HepG2 (cell line): ENCODE measurements around the gene EEF1E1. TPM values are rescaled to one million over a fixed set of nuclear protein-coding genes. Genes with fewer than 3 reads are reported as not detected.
A peak's percentile ranks its signal among the peaks of the same experiment; 100 is the strongest.

Experiments used
- GABPB1 ChIP-seq: IDR thresholded peaks from 2 replicates; pipeline ENCODE4 v1.6.1; 2016; ENCODE audit warnings: mild to moderate bottlenecking, missing genetic modification reagents, moderate library complexity, missing compliant biosample characterization
- KDM4B ChIP-seq: sonication (generic); formaldehyde crosslinking; IDR thresholded peaks from 2 replicates; pipeline ENCODE4 v1.4.0; 2020; ENCODE audit warnings: missing genetic modification reagents
- MYC ChIP-seq: sonication (generic); formaldehyde crosslinking; IDR thresholded peaks from 2 replicates; pipeline ENCODE4 v1.9.0; 2021; ENCODE audit warnings: missing genetic modification reagents, borderline replicate concordance
- MZF1 ChIP-seq: sonication (generic); formaldehyde crosslinking; IDR thresholded peaks from 2 replicates; pipeline ENCODE4 v1.8.1; 2023; ENCODE audit warnings: mild to moderate bottlenecking, missing genetic modification reagents, borderline replicate concordance
- PHF8 ChIP-seq: sonication (generic); formaldehyde crosslinking; IDR thresholded peaks from 2 replicates; pipeline ENCODE4 v1.5.0; 2020; ENCODE audit warnings: missing genetic modification reagents
- SALL1 ChIP-seq: sonication (generic); formaldehyde crosslinking; IDR thresholded peaks from 2 replicates; pipeline ENCODE4 v1.8.0; 2022; ENCODE audit warnings: mild to moderate bottlenecking, missing genetic modification reagents
- TOE1 ChIP-seq: sonication (generic); formaldehyde crosslinking; IDR thresholded peaks from 2 replicates; pipeline ENCODE4 v1.4.0; 2020; ENCODE audit warnings: mild to moderate bottlenecking, missing genetic modification reagents
- ZNF44 ChIP-seq: sonication (generic); formaldehyde crosslinking; IDR thresholded peaks from 2 replicates; pipeline ENCODE4 v1.5.1; 2020; ENCODE audit warnings: mild to moderate bottlenecking, missing genetic modification reagents
- ZNF569 ChIP-seq: sonication (generic); formaldehyde crosslinking; IDR thresholded peaks from 2 replicates; pipeline ENCODE4 v1.5.0; 2020; ENCODE audit warnings: mild to moderate bottlenecking, missing genetic modification reagents, moderate library complexity, borderline replicate concordance
- ZNF713 ChIP-seq: sonication (generic); formaldehyde crosslinking; IDR thresholded peaks from 2 replicates; pipeline ENCODE4 v1.4.0; 2020; ENCODE audit warnings: mild to moderate bottlenecking, missing genetic modification reagents
- polyA plus RNA-seq, 8 experiments: library from polyadenylated mRNA; depleted of rRNA in 3 of 8; stranded (reverse) in 7 of 8; unstranded in 1 of 8; fragments of >200 nt; fragmentation: Illumina TruSeq in 4 of 8; extraction: Trizol in 4 of 8; gene quantifications; 2 replicates each; pipeline versions ENCODE4 v1.2.1 to v1.2.3, GENCODE V29; 2011 to 2016; ENCODE audit warnings: low read depth in 4 of 8, missing spikeins in 1 of 8, mixed read lengths in 1 of 8; ENCODE audit not compliant: insufficient read depth in 1 of 8
- total RNA-seq, 5 experiments: library from RNA; depleted of rRNA; stranded (reverse); fragments of >200 nt; fragmentation: Illumina TruSeq; extraction: Trizol; gene quantifications; 2 replicates each; pipeline ENCODE4 v1.2.3, GENCODE V29; 2016; ENCODE audit warnings: low read depth in 1 of 5
- TF ChIP-seq, protein P1 (sequence below): IDR thresholded peaks from 2 replicates; pipeline ENCODE4 v1.6.1; 2016; ENCODE audit warnings: mild to moderate bottlenecking, missing biosample characterization, missing genetic modification reagents
- TF ChIP-seq, protein P2 (sequence below): conservative IDR thresholded peaks from 2 replicates; pipeline ENCODE4 v1.6.1; 2018; ENCODE audit warnings: missing genetic modification reagents
- TF ChIP-seq, protein P3 (sequence below): sonication (generic); formaldehyde crosslinking; IDR thresholded peaks from 2 replicates; pipeline ENCODE4 v1.4.0; 2020; ENCODE audit warnings: mild to moderate bottlenecking, missing genetic modification reagents
- TF ChIP-seq, protein P4 (sequence below): sonication (generic); formaldehyde crosslinking; IDR thresholded peaks from 2 replicates; pipeline ENCODE4 v1.9.0; 2022; ENCODE audit warnings: low read depth, missing genetic modification reagents
- TF ChIP-seq, protein P5 (sequence below): sonication (generic); formaldehyde crosslinking; IDR thresholded peaks from 2 replicates; pipeline ENCODE4 v1.4.0; 2020; ENCODE audit warnings: mild to moderate bottlenecking, missing genetic modification reagents

The EEF1E1 gene
- total and polyA plus RNA-seq, 2 of the 13 experiments (the other 11 are each of a cell fraction or from before 2014, with no cell fraction given), result 128 to 188 TPM

DNA sequence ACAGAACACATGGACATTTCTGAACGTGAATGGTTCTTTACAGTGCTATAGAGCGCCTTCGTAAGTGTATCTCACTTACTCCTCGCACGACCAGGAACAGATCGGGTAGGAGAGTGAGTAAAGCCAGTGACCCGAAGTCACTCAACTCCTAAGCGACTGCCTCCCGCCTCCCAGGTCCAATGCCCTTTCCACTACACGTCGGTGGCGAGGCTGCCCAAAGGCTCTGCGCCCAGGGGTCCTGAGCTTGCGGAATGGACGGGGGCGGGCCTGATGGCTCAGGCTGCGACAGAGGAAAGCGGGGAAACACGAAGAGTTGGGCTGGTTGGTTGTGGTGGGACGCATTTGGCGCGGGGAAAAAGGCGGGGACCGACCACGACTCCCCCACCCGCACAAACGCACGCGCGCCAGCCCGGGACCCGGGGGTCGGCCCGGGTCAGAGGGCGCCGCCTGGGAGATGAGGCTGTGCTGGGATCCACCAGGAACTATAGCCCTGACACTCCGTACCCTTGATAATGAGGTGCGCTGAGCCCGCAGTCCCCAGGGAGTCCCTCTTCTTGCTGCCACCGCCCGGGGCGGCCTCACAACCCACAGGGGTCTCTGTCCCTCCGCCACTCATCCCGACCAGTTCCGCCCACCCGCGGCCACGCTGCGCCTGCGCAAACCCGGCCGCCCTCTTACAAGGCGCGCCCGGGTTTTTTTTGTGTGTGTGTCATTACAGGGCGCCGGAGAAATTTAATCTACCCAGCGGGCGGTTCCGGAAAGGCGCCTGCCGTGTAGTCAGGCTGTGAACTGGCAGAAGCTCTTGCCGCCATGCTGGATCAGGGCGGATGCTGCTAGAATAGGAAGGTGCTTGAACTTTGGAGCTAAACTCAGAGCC lies 38.3 kb downstream of the EEF1E1 start, which contains the start of gene BLOC1S5 (continued):
- 0 out of 2 replicates have a peak, but pooled peaks have one; percentile 61 for TF ChIP-seq TOE1 (CRISPR knock-in tag)
- TF ChIP-seq ZNF569 (CRISPR knock-in tag), result peak; percentile 93; the same call in 1 of the 2 replicates
- TF ChIP-seq, protein P1, sequence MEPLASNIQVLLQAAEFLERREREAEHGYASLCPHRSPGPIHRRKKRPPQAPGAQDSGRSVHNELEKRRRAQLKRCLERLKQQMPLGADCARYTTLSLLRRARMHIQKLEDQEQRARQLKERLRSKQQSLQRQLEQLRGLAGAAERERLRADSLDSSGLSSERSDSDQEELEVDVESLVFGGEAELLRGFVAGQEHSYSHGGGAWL, result peak; percentile 95
- peak; percentile 25; the same call in 1 of the 2 replicates for TF ChIP-seq KDM4B (CRISPR knock-in tag)
- peak; percentile 89 for TF ChIP-seq SALL1
- TF ChIP-seq, protein P2, sequence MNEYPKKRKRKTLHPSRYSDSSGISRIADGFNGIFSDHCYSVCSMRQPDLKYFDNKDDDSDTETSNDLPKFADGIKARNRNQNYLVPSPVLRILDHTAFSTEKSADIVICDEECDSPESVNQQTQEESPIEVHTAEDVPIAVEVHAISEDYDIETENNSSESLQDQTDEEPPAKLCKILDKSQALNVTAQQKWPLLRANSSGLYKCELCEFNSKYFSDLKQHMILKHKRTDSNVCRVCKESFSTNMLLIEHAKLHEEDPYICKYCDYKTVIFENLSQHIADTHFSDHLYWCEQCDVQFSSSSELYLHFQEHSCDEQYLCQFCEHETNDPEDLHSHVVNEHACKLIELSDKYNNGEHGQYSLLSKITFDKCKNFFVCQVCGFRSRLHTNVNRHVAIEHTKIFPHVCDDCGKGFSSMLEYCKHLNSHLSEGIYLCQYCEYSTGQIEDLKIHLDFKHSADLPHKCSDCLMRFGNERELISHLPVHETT, result no peak
- TF ChIP-seq, protein P3, sequence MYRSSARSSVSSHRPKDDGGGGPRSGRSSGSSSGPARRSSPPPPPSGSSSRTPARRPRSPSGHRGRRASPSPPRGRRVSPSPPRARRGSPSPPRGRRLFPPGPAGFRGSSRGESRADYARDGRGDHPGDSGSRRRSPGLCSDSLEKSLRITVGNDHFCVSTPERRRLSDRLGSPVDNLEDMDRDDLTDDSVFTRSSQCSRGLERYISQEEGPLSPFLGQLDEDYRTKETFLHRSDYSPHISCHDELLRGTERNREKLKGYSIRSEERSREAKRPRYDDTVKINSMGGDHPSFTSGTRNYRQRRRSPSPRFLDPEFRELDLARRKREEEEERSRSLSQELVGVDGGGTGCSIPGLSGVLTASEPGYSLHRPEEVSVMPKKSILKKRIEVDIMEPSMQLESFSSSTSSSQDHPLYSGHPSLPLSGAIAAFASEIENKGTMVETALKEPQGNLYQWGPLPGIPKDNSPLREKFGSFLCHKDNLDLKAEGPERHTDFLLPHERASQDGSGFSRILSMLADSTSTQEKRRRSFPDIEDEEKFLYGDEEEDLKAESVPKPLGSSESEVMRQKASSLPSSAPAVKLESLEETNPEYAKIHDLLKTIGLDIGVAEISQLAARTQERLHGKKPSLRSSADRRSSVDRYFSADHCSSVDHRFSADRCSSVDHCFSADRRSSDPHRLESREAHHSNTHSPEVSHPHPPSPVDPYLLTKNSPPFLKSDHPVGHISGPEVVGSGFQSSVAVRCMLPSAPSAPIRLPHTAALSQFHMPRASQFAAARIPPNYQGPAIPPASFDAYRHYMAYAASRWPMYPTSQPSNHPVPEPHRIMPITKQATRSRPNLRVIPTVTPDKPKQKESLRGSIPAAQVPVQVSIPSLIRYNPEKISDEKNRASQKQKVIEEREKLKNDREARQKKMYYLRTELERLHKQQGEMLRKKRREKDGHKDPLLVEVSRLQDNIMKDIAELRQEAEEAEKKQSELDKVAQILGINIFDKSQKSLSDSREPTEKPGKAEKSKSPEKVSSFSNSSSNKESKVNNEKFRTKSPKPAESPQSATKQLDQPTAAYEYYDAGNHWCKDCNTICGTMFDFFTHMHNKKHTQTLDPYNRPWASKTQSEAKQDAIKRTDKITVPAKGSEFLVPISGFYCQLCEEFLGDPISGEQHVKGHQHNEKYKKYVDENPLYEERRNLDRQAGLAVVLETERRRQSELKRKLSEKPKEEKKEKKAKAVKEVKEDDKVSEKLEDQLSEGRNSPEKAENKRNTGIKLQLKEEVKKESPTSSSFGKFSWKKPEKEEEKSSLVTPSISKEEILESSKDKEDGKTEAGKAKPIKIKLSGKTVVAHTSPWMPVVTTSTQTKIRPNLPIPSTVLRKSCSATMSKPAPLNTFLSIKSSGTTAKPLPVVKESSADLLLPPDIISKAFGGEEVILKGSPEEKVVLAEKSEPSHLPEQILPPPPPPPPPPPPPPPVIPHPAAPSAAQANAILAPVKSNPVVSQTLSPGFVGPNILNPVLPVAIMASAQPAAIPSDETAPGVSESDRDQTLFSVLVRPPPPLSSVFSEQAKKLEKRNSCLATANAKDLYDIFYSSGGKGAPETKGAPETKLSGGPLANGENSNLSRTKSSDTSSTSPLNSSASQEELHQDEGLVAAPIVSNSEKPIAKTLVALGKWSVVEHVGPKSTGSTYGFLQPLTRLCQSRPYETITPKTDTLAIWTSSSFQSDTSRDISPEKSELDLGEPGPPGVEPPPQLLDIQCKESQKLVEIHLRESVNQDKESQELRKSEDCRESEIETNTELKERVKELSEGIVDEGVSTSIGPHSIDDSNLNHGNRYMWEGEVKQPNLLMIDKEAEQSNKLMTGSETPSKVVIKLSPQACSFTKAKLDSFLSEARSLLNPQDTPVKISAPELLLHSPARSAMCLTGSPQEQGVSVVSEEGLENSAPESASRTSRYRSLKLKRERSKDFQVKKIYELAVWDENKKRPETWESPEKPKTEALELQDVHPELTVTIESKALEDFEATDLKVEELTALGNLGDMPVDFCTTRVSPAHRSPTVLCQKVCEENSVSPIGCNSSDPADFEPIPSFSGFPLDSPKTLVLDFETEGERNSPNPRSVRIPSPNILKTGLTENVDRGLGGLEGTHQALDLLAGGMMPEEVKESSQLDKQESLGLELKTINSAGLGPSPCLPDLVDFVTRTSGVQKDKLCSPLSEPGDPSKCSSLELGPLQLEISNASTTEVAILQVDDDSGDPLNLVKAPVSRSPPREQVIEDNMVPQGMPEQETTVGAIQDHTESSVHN (CRISPR knock-in tag), result no peak
- TF ChIP-seq ZNF44 (CRISPR knock-in tag), result peak; percentile 84
- no peak for TF ChIP-seq ZNF713 (CRISPR knock-in tag)
- TF ChIP-seq MZF1 (CRISPR knock-in tag), result peak; percentile 31; the same call in 1 of the 2 replicates
- peak; percentile 76 for TF ChIP-seq MYC
- TF ChIP-seq GABPB1, result peak; percentile 95
- TF ChIP-seq, protein P4, sequence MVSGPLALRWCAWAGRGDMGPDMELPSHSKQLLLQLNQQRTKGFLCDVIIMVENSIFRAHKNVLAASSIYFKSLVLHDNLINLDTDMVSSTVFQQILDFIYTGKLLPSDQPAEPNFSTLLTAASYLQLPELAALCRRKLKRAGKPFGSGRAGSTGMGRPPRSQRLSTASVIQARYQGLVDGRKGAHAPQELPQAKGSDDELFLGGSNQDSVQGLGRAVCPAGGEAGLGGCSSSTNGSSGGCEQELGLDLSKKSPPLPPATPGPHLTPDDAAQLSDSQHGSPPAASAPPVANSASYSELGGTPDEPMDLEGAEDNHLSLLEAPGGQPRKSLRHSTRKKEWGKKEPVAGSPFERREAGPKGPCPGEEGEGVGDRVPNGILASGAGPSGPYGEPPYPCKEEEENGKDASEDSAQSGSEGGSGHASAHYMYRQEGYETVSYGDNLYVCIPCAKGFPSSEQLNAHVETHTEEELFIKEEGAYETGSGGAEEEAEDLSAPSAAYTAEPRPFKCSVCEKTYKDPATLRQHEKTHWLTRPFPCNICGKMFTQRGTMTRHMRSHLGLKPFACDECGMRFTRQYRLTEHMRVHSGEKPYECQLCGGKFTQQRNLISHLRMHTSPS (CRISPR knock-in tag), result no peak
- TF ChIP-seq, protein P5, sequence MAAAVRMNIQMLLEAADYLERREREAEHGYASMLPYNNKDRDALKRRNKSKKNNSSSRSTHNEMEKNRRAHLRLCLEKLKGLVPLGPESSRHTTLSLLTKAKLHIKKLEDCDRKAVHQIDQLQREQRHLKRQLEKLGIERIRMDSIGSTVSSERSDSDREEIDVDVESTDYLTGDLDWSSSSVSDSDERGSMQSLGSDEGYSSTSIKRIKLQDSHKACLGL (CRISPR knock-in tag), result peak; percentile 92
- TF ChIP-seq PHF8 (CRISPR knock-in tag), result peak; percentile 93
